SJSA1 (cell line): ENCODE measurements around the gene PHLDB1. TPM values are rescaled to one million over a fixed set of nuclear protein-coding genes. Genes with fewer than 3 reads are reported as not detected.
"Not testable (repeated sequence)": the region's sequence is repeated elsewhere in the genome, so short reads cannot be mapped to it uniquely, and the experiment has no call there.

ENCODE experiments used
- DNase-seq, 2 experiments: peaks; one replicate each; pipeline ENCODE4 v3.0.0-alpha.2; 2015 to 2020; ENCODE audit warnings: low spot score in 2 of 2, low read depth in 1 of 2
- H3K27ac ChIP-seq: fragments of 250-450 bp; sonication (Bioruptor Pico); 2 replicates; pipeline ENCODE4 v1.5.1; 2020; ENCODE audit warnings: mild to moderate bottlenecking, moderate library complexity
- H3K27me3 ChIP-seq: fragments of 250-450 bp; sonication (Bioruptor Pico); replicated peaks from 2 replicates; pipeline ENCODE4 v1.5.1; 2020; ENCODE audit warnings: mild to moderate bottlenecking, moderate library complexity
- H3K36me3 ChIP-seq: fragments of 250-450 bp; sonication (Bioruptor Pico); 2 replicates; pipeline ENCODE4 v1.5.1; 2020; ENCODE audit warnings: mild to moderate bottlenecking
- H3K4me1 ChIP-seq: fragments of 250-450 bp; sonication (Bioruptor Pico); replicated peaks from 2 replicates; pipeline ENCODE4 v1.6.1; 2021; ENCODE audit warnings: mild to moderate bottlenecking
- H3K4me3 ChIP-seq: fragments of 250-450 bp; sonication (Bioruptor Pico); 2 replicates; pipeline ENCODE4 v1.5.1; 2020; ENCODE audit warnings: mild to moderate bottlenecking
- H3K9me3 ChIP-seq: fragments of 250-450 bp; sonication (Bioruptor Pico); replicated peaks from 2 replicates; pipeline ENCODE4 v1.5.1; 2020; ENCODE audit warnings: mild to moderate bottlenecking
- total RNA-seq: library from RNA; depleted of rRNA; stranded (reverse); fragments of >200 nt; shearing (Covaris generic); gene quantifications from 2 replicates; pipeline ENCODE4 v1.2.3, GENCODE V29; 2014

The PHLDB1 gene
- total RNA-seq, 1 experiment from 2014 or later = 38.9 TPM

DNA sequence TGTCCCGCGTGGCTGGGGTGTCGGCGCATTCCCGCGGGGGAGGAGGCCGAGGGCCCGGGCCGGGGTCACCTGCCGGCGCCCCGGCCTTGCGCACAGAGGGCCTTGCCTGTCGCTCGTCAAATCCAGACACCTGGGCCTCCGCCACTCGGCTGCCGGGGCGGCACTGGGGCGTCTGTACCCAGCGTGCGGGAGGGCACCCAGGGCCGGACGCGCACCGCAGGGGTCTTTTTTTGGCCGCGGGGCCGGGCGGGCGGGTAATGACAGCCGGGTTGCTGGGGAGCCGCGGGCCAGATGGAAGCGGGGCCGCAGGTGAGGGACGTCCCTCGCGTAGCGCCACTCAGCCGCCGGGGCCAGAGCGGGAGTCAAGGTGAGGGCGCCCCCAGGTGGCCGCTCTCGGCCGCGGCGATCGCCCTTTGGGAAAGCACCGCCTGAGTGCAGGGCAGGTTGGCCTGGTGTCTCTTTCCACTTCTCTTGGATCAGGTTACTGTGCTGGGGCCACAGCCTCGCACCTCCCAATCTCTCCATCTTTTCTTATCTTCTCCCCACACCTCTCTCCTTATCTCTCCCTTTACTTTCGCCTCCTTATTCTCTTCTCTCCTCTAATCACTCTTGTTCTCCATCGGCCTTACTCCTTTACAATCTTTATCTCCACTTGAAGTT is 3.5 kb downstream of the PHLDB1 start:
- H3K9me3 ChIP-seq = no peaks in the 10 kb centered on the region
- no peak overlapping the region for H3K4me3 ChIP-seq
- no peak for DNase-seq
- no peaks in the 10 kb centered on the region for H3K27me3 ChIP-seq
- H3K36me3 ChIP-seq = peaks cover 10% of the 10 kb centered on the region
- peaks cover 28% of the 10 kb centered on the region for H3K4me1 ChIP-seq
- H3K27ac ChIP-seq = no peak overlapping the region

DNA sequence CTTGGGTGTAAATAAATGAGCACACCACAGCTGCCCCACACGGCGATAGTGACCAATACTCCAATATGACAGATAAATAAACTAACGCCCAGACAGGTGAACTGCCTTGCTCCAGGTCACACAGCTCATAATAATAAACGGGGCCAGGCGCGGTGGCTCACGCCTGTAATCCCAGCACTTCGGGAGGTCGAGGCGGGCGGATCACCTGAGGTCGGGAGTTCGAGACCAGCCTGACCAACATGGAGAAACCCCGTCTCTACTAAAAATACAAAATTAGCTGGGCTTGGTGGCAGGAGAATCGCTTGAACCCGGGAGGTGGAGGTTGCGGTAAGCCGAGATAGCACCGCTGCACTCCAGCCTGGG is 4.0 kb downstream of the PHLDB1 start:
- not testable (repeated sequence) for H3K27me3 ChIP-seq, H3K9me3 ChIP-seq, H3K27ac ChIP-seq, DNase-seq, H3K4me3 ChIP-seq
- H3K36me3 ChIP-seq = peaks cover 15% of the 10 kb centered on the region
- peaks cover 33% of the 10 kb centered on the region for H3K4me1 ChIP-seq

DNA sequence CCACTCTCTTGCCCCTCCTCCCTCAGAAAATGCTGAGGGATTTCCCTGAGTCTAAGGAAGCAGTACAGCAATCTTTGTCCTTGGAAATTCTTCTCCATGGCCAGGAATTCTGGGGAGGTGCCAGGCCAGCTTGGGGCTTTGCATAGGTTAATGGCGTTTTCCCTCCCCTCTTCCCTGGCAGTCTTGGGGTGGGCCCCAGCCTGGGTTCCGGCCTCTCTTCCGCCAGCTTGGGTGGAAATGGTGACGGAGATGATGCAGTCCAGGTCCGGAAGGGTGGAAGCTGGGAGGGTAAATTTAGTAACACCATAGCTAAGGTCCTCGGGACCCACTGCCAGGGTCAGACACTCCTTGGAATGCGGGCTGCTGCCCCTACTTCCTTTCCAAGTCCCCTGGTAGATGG is 5.0 kb downstream of the PHLDB1 start:
- peaks cover 41% of the 10 kb centered on the region for H3K4me1 ChIP-seq
- H3K27ac ChIP-seq = no peak overlapping the region
- H3K27me3 ChIP-seq = no peaks in the 10 kb centered on the region
- peaks cover 23% of the 10 kb centered on the region for H3K36me3 ChIP-seq
- no peak overlapping the region for H3K4me3 ChIP-seq
- DNase-seq = no peak
- no peaks in the 10 kb centered on the region for H3K9me3 ChIP-seq

DNA sequence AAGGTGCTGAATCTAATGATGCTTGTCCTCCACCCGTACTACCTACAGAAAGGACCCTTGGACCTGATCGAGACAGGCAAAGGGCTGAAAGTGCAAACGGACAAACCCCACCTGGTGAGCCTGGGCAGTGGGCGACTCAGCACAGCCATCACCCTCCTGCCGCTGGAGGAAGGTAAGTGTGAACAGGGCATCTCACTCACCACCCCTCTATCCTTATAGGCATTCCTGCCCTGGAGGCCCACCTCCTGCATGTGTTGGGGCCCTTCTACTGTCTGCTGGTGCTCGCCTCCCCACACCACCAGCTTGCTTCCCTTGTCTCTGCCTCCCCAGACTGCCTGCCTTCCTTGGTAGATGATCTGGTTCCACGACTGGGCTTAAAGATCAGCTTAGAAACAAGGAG is 7.1 kb downstream of the PHLDB1 start:
- Histone ChIP-seq H3K27ac (no peak overlapping the region), H3K4me1 (peaks cover 52% of the 10 kb centered on the region), H3K9me3 (no peaks in the 10 kb centered on the region), H3K36me3 (peaks cover 26% of the 10 kb centered on the region), H3K27me3 (no peaks in the 10 kb centered on the region), H3K4me3 (no peak overlapping the region)
- DNase-seq = no peak

DNA sequence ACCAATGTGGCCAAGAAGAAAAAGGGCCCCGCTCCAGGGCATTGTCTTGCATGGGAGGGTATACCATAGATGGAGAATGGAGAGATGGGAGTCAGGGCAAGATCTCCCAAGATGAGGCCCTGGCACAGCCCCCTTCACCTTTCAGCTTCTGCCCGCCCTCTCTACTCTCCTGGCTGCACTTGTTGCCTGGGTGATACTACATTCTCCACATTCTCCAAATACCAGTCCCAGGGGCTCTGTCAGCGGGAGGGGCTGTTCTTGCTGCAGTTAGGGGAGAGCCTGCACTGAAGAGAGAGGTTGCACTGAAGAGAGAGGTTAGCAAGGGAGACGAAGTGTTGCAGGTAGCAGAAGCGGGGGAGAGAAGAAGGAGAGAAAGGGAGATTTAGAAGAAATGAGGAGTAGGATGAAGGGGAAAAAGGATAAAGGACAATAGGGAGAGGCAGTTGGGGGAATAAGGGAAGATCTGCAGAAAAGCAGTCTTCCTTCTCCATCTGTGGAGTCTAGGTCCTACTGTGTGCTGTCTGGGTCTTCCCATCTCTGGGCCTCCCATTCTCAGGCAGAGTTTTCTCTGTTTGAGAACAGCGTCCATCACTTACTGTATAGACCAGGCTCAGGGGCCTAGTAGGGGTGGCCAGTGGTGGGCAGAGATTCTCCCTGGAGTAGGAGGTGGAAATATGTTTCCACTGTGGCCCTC is 8.0 kb downstream of the PHLDB1 start:
- no peak overlapping the region for H3K4me3 ChIP-seq
- peaks cover 26% of the 10 kb centered on the region for H3K36me3 ChIP-seq
- H3K27me3 ChIP-seq = no peaks in the 10 kb centered on the region
- DNase-seq = peak in 1 of 2 experiments; percentile 35
- peaks cover 61% of the 10 kb centered on the region for H3K4me1 ChIP-seq
- H3K9me3 ChIP-seq = no peaks in the 10 kb centered on the region
- no peak overlapping the region for H3K27ac ChIP-seq

DNA sequence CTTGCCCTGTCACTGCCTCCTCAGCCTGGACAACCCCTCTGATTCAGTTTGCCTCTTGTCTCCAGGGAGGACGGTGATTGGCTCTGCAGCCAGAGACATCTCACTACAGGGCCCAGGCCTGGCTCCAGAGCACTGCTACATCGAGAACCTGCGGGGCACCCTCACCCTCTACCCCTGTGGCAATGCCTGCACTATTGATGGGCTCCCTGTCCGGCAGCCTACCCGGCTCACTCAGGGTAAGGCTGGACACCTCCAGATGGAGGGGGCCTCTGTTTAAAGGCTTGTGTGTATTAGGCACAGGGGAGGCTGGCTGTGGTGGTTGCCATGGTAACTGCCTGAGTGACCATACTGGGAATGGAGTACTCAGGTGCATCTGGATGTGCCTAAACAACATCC is 8.6 kb downstream of the PHLDB1 start:
- Histone ChIP-seq H3K27me3 (no peaks in the 10 kb centered on the region), H3K4me3 (no peak overlapping the region), H3K27ac (no peak overlapping the region), H3K36me3 (peaks cover 26% of the 10 kb centered on the region), H3K9me3 (no peaks in the 10 kb centered on the region), H3K4me1 (peaks cover 67% of the 10 kb centered on the region)
- DNase-seq = no peak

DNA sequence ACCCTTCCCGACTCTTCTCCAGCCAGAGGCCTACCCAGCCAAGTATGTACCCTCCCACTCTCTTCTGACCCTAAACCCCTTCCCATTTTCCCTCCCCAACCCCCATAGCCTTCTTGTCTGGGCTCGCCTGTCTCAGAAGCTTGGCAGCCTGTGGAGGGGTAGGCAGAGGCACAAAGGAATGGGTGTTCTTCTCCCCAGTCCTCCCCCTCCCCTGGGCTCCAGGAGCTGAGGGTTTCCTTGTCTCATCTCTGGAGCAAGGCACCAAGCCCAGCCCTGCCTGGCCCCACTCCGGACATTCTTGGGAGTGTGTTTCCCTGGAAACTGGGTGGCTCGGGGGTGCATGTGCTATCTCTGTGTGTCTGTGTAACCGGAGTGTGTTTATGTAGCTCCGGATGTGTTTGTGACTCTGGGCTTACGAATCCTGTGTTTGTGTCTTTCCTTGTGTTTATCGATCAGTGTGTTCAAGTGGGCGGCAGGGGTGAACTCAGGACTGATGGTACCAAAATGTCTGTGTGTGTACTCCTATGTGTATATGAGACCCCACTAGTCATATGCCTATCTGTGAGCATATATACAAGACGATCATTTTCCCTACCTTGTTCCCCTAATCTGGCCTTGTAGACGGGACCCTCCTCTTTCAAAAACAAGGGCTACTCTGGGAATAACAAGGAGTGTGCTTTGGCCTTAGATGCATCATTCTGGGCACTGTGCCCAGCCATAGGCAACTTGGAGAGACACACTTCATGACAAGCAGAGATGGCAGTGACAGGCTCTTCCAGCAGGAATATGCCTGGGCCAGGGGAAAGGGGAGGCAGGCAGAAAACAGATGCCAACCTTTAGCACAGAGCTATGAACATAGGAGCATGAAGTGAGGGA is 10.9 kb downstream of the PHLDB1 start:
- Histone ChIP-seq H3K36me3 (peaks cover 29% of the 10 kb centered on the region), H3K27me3 (no peaks in the 10 kb centered on the region), H3K4me1 (peaks cover 78% of the 10 kb centered on the region), H3K27ac (peak overlapping the region; percentile 79), H3K9me3 (no peaks in the 10 kb centered on the region), H3K4me3 (no peak overlapping the region)
- peak; percentile 55 to 68 for DNase-seq

DNA sequence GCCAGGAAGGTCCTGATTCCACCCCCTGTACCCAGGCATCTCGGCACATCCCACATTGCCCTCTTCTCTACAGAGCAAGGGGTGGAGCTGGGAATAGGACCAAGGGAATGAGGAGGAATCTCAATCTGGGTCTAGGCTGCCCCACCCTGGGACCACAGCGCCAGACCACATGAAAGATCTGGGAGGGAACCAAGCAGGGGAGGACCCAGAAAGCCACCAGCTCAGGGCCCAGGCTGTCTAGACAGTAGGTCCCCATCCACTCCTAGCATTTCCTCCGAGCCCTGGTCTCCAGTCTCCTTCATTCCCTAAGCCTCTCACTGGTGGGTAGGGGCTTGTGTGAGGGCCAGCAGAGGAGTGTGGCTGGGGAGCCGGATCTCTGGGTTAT is 11.6 kb downstream of the PHLDB1 start:
- peaks cover 84% of the 10 kb centered on the region for H3K4me1 ChIP-seq
- H3K9me3 ChIP-seq = no peaks in the 10 kb centered on the region
- H3K36me3 ChIP-seq = peaks cover 34% of the 10 kb centered on the region
- no peak overlapping the region for H3K4me3 ChIP-seq
- H3K27me3 ChIP-seq = no peaks in the 10 kb centered on the region
- peak overlapping the region; percentile 79 for H3K27ac ChIP-seq
- peak; percentile 75 to 78 for DNase-seq

DNA sequence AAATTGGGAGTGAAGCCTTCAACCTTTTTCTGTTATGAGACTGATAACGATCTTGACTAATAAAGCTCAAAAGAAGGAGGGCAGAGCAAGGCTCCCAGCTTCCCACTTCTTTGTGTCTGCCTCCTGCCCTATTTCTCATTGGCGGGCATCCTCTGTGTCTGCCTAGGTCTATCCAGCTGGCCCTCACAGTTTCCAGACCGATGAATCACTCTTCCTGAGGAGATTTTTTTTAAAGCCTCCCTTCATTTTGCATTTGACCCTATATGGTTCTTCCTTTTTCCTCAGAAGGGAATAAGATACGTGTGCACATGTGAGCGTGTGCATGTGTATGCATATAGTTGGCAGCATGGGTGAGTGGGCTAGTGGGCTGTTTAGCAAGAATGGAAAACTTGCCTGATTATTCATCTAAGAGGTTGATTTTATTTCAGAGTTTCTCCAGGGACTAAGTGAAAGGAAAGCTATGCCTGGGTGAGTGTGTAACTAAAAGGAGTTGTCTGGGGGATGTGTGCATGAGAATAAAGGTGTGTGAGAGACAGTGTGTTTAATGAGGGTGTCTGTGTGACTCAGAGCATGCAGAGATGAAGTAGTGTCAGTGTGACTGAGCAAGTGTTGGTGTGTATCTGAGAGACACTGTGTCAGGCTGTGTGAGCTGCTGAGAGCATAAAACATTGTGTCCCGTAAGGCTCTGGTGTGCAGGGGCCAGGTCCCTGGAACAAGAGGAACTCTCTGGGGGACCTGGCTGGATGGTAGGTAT is 12.2 kb downstream of the PHLDB1 start:
- peak overlapping the region; percentile 79 for H3K27ac ChIP-seq
- DNase-seq = peak; percentile 64 to 76
- H3K9me3 ChIP-seq = no peaks in the 10 kb centered on the region
- no peaks in the 10 kb centered on the region for H3K27me3 ChIP-seq
- H3K4me1 ChIP-seq = peaks cover 83% of the 10 kb centered on the region
- peaks cover 33% of the 10 kb centered on the region for H3K36me3 ChIP-seq
- H3K4me3 ChIP-seq = no peak overlapping the region

DNA sequence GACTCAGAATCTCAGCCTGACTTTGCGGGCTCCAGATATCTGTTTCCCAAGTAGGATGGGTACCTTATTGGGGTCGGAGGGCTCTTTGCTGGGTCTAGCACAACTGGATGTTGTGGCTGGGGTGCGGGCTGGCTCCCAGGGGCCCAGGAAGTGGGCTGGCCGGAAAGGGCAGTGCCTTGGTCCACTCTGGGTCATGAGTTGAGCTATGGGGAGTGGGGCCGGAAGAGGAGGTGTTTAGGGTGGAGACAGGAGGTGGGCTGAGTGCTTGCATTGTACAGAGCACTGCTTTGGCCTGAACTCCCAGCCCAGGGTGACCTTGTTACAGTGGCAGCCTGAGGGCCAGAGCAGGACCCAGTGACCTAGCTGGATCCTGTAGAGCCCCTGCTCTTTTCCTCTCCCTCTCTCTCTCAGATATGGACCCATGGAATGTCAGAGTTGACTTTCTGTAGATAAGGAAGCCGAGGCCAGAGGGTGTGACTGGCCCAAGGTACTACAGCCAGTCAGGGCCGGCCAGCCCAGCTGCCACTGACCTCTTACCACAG is 13.2 kb downstream of the PHLDB1 start:
- Histone ChIP-seq H3K36me3 (peaks cover 38% of the 10 kb centered on the region), H3K27ac (no peak overlapping the region), H3K27me3 (no peaks in the 10 kb centered on the region), H3K9me3 (no peaks in the 10 kb centered on the region), H3K4me1 (peaks cover 73% of the 10 kb centered on the region), H3K4me3 (peak overlapping the region; percentile 60)
- DNase-seq = no peak

DNA sequence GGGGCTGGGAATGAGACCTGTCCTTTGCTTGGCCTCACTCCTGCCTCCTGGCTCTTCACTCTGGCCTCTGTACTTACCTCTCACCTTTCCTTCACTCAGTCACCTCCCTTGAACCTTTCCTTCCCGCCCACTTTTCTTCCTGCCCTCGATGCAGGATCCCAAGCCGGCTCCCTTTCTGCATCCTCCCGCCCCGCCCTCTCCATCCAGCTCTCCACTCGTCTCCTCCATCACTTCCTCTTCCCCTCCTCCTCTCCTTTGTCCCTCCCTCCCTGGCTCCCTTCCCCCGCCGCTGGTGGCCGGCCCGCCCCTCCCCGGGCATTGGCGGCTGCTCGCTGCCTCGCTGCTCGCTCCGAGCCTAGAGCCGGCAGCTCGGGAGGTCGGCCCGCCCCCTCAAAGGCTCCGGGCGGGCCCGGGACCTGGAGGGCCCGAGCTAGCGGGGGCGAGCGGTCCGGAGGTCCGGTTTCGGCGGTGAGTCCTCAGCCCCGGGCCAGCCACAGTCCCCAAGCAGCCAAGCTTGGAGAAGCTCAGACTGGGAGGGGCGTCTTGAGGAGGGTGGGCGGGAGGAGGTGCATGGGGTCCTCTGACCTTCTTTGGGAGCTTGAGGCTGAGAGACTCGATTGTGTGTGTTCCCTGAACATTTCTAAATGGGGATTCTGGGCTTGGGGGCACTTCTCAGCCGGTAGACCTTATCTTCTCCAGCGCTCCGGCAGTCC is 13.8 kb downstream of the PHLDB1 start:
- peak; percentile 61 to 87 for DNase-seq

DNA sequence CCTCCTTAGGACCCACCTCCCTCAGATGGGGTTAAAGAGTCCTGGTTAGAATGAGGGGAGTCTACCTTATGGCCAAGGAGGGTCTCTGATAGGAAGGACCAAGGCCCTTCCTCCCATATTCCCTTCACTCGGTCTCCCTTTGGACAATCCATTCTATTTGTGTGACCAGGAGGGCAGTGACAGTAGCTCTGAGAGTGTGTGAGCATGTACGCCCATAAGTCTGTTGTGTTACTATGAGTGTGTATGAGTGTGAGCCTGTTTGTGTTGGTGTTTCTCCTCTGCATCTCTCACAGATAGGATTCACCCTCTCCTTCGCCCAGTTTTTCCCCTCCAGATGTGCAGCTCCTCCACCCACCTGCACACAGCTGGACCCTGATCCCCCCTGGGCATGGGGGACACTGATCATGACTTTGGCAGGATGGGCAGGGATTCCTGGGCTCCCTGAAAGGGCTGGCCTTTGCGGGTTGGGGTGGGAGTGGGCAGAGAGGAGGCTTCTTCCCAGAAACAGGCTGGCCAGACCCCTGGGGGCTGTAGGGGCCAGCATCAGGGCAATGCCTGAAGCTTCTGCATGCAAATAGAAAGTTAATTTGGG is 14.5 kb downstream of the PHLDB1 start:
- Histone ChIP-seq H3K4me1 (peaks cover 61% of the 10 kb centered on the region), H3K27me3 (no peaks in the 10 kb centered on the region)
- no peak for DNase-seq

More for the DNA sequence above, 13.8 kb downstream of the PHLDB1 start:
- Histone ChIP-seq H3K9me3 (no peaks in the 10 kb centered on the region), H3K36me3 (peaks cover 34% of the 10 kb centered on the region), H3K27ac (peak overlapping the region; percentile 40; the same call in 1 of the 2 replicates), H3K27me3 (no peaks in the 10 kb centered on the region), H3K4me3 (peak overlapping the region; percentile 60), H3K4me1 (peaks cover 67% of the 10 kb centered on the region)

More for the DNA sequence above, 14.5 kb downstream of the PHLDB1 start:
- Histone ChIP-seq H3K27ac (peak overlapping the region; percentile 40; the same call in 1 of the 2 replicates), H3K36me3 (peaks cover 30% of the 10 kb centered on the region), H3K4me3 (peak overlapping the region; percentile 60), H3K9me3 (no peaks in the 10 kb centered on the region)
